SU-DHL-6 (cell line): Measurements from ENCODE around the gene KRT38.

Source experiments
- EZH2phosphoT487 ChIP-seq: fragments of 200-600 bp; sonication (generic), shearing (Covaris generic); conservative IDR thresholded peaks from 2 replicates; pipeline ENCODE4 v1.6.1; 2018; ENCODE audit warnings: mild to moderate bottlenecking, antibody characterized with exemption, low read length, moderate library complexity, mixed read lengths
- TF ChIP-seq, protein P1 (sequence below): fragments of 200-600 bp; sonication (generic); IDR thresholded peaks from one replicate; pipeline ENCODE4 v1.5.1; 2017; ENCODE audit warnings: antibody characterized with exemption, mild to moderate bottlenecking, low read length, moderate library complexity; ENCODE audit not compliant: insufficient read depth, poor library complexity, severe bottlenecking

DNA sequence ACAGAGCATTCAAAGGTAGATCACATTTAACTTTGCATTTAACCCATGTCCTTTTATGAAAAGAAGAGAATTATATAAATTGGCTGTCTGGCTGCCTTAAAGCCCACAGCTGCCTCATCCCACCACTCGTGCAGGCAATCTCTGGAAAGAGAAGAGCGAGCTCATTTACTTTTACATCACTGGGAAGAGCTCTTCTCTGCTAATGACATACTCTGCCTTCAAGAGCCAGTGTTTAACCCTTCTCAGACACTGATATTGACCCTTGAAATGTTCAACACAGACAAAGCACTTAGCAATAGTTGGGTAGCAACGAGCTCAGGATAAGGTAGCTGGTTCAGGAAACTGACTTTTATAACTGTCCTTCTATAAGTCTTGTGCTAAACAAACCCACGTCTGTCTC is 6.8 kb downstream of the KRT38 start:
- TF ChIP-seq, protein P1, sequence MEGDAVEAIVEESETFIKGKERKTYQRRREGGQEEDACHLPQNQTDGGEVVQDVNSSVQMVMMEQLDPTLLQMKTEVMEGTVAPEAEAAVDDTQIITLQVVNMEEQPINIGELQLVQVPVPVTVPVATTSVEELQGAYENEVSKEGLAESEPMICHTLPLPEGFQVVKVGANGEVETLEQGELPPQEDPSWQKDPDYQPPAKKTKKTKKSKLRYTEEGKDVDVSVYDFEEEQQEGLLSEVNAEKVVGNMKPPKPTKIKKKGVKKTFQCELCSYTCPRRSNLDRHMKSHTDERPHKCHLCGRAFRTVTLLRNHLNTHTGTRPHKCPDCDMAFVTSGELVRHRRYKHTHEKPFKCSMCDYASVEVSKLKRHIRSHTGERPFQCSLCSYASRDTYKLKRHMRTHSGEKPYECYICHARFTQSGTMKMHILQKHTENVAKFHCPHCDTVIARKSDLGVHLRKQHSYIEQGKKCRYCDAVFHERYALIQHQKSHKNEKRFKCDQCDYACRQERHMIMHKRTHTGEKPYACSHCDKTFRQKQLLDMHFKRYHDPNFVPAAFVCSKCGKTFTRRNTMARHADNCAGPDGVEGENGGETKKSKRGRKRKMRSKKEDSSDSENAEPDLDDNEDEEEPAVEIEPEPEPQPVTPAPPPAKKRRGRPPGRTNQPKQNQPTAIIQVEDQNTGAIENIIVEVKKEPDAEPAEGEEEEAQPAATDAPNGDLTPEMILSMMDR: no peak
- no peak for TF ChIP-seq EZH2phosphoT487
